ENCODE data around the gene GPATCH1.

The GPATCH1 gene

GRCh38 chr19:33063753-33064457 lies 17.1 kb upstream of the GPATCH1 start:
- TF ChIP-seq CTCF (IDR thresholded peaks at IDR 0.05; ENCODE audit: insufficient read depth, low read length, poor library complexity, severe bottlenecking) = no peak
- H3K4me3 ChIP-seq (replicated peaks; ENCODE audit: low read depth, low read length) = peak overlapping the region; percentile 56
- peak; percentile 19 for DNase-seq (ENCODE audit: extremely low read depth, insufficient read length)

GRCh38 chr19:33064458-33064791 lies 16.6 kb upstream of the GPATCH1 start:
- TF ChIP-seq CTCF (IDR thresholded peaks at IDR 0.05; ENCODE audit: insufficient read depth, low read length, poor library complexity, severe bottlenecking) = no peak
- H3K36me3 ChIP-seq (ENCODE audit: control insufficient read depth, insufficient read depth, low read length) = no peaks in the 10 kb centered on the region
- H3K4me3 ChIP-seq (replicated peaks; ENCODE audit: low read depth, low read length) = peak overlapping the region; percentile 56
- DNase-seq (ENCODE audit: extremely low read depth, insufficient read length) = peak; percentile 42
- H3K27me3 ChIP-seq (replicated peaks; ENCODE audit: control insufficient read depth, insufficient read depth, low read length) = no peaks in the 10 kb centered on the region; the same call in 1 of the 2 replicates

More at GRCh38 chr19:33063753-33064457, 17.1 kb upstream of the GPATCH1 start:
- Histone ChIP-seq H3K36me3 (ENCODE audit: control insufficient read depth, insufficient read depth, low read length) (no peaks in the 10 kb centered on the region), H3K27me3 (replicated peaks; ENCODE audit: control insufficient read depth, insufficient read depth, low read length) (no peaks in the 10 kb centered on the region; the same call in 1 of the 2 replicates)

DNA sequence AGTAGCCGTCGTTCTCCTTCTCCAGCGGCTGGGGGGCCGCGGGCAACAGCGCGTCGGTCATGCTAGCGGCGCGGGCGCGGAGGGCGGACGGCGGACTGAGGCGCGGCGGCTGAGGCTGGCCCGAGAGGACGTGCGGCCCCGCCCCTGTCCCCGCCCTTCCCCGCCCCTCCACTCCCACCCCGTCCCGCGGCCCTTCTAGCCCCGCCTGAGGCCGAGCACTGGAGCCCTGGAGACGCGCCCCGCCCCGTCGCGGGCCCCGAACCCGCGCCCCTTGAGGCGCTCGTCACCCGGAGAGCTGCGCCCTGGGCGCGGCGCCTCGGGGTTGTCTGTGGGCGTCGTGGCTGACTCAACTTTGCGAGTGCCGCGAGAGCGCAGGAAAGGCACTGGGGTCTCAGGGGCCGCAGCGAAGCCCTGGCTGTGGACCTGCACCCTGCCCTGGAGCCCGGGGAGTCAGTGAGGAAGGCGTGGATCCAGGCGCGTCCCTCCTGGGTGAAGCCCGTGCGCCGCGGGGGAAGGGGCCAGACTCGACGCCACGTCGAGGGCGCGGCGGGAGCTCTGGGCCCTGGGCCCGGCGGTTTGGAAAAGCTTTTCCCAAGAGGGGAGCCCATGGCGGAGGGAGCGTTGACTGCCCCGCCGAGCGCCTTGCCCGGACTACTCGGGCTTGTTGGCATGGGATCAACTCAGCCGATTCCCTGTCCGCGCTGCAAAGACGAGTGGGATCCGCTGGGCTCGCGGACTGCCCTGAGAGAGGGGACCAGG lies 16.0 kb upstream of the GPATCH1 start, which contains the start of gene RHPN2:
Gene RHPN2, minus strand, starts transcription at position 97 of the 759 bp plus-strand sequence. Its CDS starts 36 bp downstream, at position 61.
- Histone ChIP-seq H3K4me3 (replicated peaks; ENCODE audit: low read depth, low read length) (peak within 1 kb of the TSS; percentile 56), H3K36me3 (ENCODE audit: control insufficient read depth, insufficient read depth, low read length) (no peaks in the 10 kb centered on the region), H3K27me3 (replicated peaks; ENCODE audit: control insufficient read depth, insufficient read depth, low read length) (no peaks in the 10 kb centered on the region; the same call in 1 of the 2 replicates)
- TF ChIP-seq CTCF (IDR thresholded peaks at IDR 0.05; ENCODE audit: insufficient read depth, low read length, poor library complexity, severe bottlenecking) = no peak
- peak; percentile 73 for DNase-seq (ENCODE audit: extremely low read depth, insufficient read length)

DNA sequence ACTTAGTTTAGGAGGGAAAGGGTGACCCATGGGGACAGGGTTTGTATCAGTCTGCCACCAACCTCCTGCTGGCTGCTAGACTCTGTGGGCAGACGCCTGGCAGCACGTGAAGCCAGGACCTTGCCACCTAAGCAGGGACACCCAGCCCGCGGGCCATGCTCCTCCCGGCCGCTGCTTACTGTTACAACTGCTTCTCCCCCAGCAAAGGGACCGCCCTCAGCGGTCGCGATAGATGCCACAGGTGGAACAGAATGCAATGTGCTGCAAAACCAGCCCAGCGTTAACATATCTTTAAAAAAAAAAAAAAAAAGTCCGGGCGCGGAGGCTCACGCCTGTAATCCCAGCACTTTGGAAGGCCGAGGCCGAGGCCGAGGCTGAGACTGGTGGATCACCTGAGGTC lies 14.4 kb upstream of the GPATCH1 start:
- Histone ChIP-seq H3K4me3 (replicated peaks; ENCODE audit: low read depth, low read length) (no peak overlapping the region), H3K27me3 (replicated peaks; ENCODE audit: control insufficient read depth, insufficient read depth, low read length) (no peaks in the 10 kb centered on the region; the same call in 1 of the 2 replicates), H3K36me3 (ENCODE audit: control insufficient read depth, insufficient read depth, low read length) (no peaks in the 10 kb centered on the region)
- no peak for TF ChIP-seq CTCF (IDR thresholded peaks at IDR 0.05; ENCODE audit: insufficient read depth, low read length, poor library complexity, severe bottlenecking)
- no peak for DNase-seq (ENCODE audit: extremely low read depth, insufficient read length)

GRCh38 chr19:33067121-33067520 lies 13.9 kb upstream of the GPATCH1 start:
- no peak for TF ChIP-seq CTCF (IDR thresholded peaks at IDR 0.05; ENCODE audit: insufficient read depth, low read length, poor library complexity, severe bottlenecking)
- DNase-seq (ENCODE audit: extremely low read depth, insufficient read length) = no peak
- Histone ChIP-seq H3K4me3 (replicated peaks; ENCODE audit: low read depth, low read length) (no peak overlapping the region), H3K27me3 (replicated peaks; ENCODE audit: control insufficient read depth, insufficient read depth, low read length) (no peaks in the 10 kb centered on the region; the same call in 1 of the 2 replicates), H3K36me3 (ENCODE audit: control insufficient read depth, insufficient read depth, low read length) (no peaks in the 10 kb centered on the region)

All from GM06990 (cell line).